ENCODE data around the gene MAPK7. TPM values are rescaled to one million over a fixed set of nuclear protein-coding genes. Genes with fewer than 3 reads are reported as not detected.

The MAPK7 gene
- total and polyA plus RNA-seq, 9 of the 15 experiments (the other 6 are each of a cell fraction or from before 2014, with no cell fraction given) = 0.46 to 7.5 (median 2.5) TPM

DNA sequence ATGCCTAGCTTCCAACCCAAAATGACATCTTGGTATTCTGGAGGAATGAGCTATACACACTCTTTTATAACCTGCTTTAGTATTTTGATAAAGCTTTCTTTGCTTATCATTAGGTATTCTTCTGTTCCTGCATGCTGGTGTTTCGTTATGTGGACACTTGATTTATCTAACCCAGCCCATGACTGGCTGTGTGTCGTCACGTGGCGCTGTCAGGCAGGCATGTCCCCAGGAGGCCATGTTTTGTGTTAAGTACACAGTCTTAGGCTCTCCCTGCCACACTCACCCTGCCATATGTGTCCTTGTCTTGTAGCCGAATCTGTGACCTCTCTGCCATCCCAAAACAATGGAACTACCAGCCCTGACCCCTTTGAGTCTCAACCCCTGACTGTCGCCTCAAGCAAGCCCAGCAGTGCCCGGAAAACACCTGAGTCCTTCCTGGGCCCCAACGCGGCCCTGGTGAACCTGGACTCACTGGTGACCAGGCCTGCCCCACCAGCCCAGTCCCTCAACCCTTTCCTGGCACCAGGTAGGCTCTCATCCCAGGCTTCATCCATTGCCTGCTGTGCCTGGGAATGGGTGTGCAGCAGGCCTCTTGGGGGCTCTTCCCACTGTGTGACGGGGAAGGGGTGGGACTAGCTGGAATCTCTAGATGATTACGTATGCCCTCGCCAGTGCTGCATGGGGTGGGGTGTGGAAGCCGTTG lies 46.6 kb upstream of the MAPK7 start (continued):
- TF ChIP-seq SAP30 (IDR thresholded peaks at IDR 0.05; ENCODE audit: borderline replicate concordance, insufficient read depth, low read depth, low read length, poor library complexity, severe bottlenecking) = no peak
- TF ChIP-seq, protein P1, sequence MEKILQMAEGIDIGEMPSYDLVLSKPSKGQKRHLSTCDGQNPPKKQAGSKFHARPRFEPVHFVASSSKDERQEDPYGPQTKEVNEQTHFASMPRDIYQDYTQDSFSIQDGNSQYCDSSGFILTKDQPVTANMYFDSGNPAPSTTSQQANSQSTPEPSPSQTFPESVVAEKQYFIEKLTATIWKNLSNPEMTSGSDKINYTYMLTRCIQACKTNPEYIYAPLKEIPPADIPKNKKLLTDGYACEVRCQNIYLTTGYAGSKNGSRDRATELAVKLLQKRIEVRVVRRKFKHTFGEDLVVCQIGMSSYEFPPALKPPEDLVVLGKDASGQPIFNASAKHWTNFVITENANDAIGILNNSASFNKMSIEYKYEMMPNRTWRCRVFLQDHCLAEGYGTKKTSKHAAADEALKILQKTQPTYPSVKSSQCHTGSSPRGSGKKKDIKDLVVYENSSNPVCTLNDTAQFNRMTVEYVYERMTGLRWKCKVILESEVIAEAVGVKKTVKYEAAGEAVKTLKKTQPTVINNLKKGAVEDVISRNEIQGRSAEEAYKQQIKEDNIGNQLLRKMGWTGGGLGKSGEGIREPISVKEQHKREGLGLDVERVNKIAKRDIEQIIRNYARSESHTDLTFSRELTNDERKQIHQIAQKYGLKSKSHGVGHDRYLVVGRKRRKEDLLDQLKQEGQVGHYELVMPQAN (IDR thresholded peaks at IDR 0.05; ENCODE audit: borderline replicate concordance) = no peak
- TF ChIP-seq CREBBP (IDR thresholded peaks at IDR 0.05; ENCODE audit: low read depth, low read length) = no peak
- no peak for TF ChIP-seq ZNF3 (CRISPR knock-in tag; IDR thresholded peaks at IDR 0.05)
- TF ChIP-seq YY1 (IDR thresholded peaks at IDR 0.05; ENCODE audit: borderline replicate concordance in 1 of 3, control insufficient read depth in 1 of 3, extremely low read depth in 1 of 3, insufficient read depth in 3 of 3, insufficient read length in 1 of 3, insufficient replicate concordance in 2 of 3, low read depth in 1 of 3, low read length in 2 of 3) = peak in 1 of 3 experiments; percentile 25
- TF ChIP-seq PHB (CRISPR knock-in tag; IDR thresholded peaks at IDR 0.05) = no peak
- TF ChIP-seq ZFPM2 (CRISPR knock-in tag; IDR thresholded peaks at IDR 0.05) = no peak
- peak; percentile 34 for TF ChIP-seq MEIS2 (IDR thresholded peaks at IDR 0.05; ENCODE audit: partially characterized antibody)
- TF ChIP-seq FOSL1 (tag; conservative IDR thresholded peaks at IDR 0.05) = no peak
- no peak for TF ChIP-seq KLF13 (tag; IDR thresholded peaks at IDR 0.05; ENCODE audit: borderline replicate concordance, low read depth)
- no peak for TF ChIP-seq CBX2 (IDR thresholded peaks at IDR 0.05; ENCODE audit: insufficient read depth, low read length, poor library complexity, severe bottlenecking)
- no peak for TF ChIP-seq SPI1 (IDR thresholded peaks at IDR 0.05; ENCODE audit: borderline replicate concordance, low read depth, low read length)
- TF ChIP-seq, protein P2, sequence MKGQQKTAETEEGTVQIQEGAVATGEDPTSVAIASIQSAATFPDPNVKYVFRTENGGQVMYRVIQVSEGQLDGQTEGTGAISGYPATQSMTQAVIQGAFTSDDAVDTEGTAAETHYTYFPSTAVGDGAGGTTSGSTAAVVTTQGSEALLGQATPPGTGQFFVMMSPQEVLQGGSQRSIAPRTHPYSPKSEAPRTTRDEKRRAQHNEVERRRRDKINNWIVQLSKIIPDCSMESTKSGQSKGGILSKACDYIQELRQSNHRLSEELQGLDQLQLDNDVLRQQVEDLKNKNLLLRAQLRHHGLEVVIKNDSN (CRISPR knock-in tag; IDR thresholded peaks at IDR 0.05) = peak; percentile 87
- TF ChIP-seq, protein P3, sequence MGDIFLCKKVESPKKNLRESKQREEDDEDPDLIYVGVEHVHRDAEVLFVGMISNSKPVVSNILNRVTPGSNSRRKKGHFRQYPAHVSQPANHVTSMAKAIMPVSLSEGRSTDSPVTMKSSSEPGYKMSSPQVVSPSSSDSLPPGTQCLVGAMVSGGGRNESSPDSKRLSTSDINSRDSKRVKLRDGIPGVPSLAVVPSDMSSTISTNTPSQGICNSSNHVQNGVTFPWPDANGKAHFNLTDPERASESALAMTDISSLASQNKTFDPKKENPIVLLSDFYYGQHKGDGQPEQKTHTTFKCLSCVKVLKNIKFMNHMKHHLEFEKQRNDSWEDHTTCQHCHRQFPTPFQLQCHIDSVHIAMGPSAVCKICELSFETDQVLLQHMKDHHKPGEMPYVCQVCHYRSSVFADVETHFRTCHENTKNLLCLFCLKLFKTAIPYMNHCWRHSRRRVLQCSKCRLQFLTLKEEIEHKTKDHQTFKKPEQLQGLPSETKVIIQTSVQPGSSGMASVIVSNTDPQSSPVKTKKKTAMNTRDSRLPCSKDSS (IDR thresholded peaks at IDR 0.05; ENCODE audit: low read depth, partially characterized antibody) = no peak
- no peak for TF ChIP-seq HDAC6 (IDR thresholded peaks at IDR 0.05; ENCODE audit: low read depth, low read length)
- no peak for TF ChIP-seq ZNF717 (CRISPR knock-in tag; IDR thresholded peaks at IDR 0.05)
- TF ChIP-seq CREM (IDR thresholded peaks at IDR 0.05; ENCODE audit: low read depth) = no peak
- TF ChIP-seq ZFP1 (CRISPR knock-in tag; IDR thresholded peaks at IDR 0.05) = no peak
- no peak for TF ChIP-seq COPS2 (conservative IDR thresholded peaks at IDR 0.05)
- no peak for TF ChIP-seq ZNF224 (CRISPR knock-in tag; IDR thresholded peaks at IDR 0.05)
- no peak for TF ChIP-seq ZNF77 (CRISPR knock-in tag; IDR thresholded peaks at IDR 0.05)
- TF ChIP-seq MECOM (CRISPR knock-in tag; IDR thresholded peaks at IDR 0.05) = no peak
- no peak for TF ChIP-seq DACH1 (IDR thresholded peaks at IDR 0.05; ENCODE audit: partially characterized antibody)
- TF ChIP-seq DNMT1 (IDR thresholded peaks at IDR 0.05) = no peak
- no peak for TF ChIP-seq FOXM1 (IDR thresholded peaks at IDR 0.05; ENCODE audit: low read depth)
- no peak for TF ChIP-seq FOXM1 (CRISPR knock-in tag; IDR thresholded peaks at IDR 0.05; ENCODE audit: low read depth)

Measured in K562 (cell line).